NK-92 (cell line): ENCODE results near the gene RRN3.
"Not testable (repeated sequence)": the region's sequence is repeated elsewhere in the genome, so short reads cannot be mapped to it uniquely, and the experiment has no call there.

ENCODE experiments used
- DNase-seq: peaks from one replicate; lab custom pipeline; 2025; ENCODE audit not compliant: unreplicated experiment; lab: John Stamatoyannopoulos, UW

Gene RRN3, protein sequence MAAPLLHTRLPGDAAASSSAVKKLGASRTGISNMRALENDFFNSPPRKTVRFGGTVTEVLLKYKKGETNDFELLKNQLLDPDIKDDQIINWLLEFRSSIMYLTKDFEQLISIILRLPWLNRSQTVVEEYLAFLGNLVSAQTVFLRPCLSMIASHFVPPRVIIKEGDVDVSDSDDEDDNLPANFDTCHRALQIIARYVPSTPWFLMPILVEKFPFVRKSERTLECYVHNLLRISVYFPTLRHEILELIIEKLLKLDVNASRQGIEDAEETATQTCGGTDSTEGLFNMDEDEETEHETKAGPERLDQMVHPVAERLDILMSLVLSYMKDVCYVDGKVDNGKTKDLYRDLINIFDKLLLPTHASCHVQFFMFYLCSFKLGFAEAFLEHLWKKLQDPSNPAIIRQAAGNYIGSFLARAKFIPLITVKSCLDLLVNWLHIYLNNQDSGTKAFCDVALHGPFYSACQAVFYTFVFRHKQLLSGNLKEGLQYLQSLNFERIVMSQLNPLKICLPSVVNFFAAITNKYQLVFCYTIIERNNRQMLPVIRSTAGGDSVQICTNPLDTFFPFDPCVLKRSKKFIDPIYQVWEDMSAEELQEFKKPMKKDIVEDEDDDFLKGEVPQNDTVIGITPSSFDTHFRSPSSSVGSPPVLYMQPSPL

DNA sequence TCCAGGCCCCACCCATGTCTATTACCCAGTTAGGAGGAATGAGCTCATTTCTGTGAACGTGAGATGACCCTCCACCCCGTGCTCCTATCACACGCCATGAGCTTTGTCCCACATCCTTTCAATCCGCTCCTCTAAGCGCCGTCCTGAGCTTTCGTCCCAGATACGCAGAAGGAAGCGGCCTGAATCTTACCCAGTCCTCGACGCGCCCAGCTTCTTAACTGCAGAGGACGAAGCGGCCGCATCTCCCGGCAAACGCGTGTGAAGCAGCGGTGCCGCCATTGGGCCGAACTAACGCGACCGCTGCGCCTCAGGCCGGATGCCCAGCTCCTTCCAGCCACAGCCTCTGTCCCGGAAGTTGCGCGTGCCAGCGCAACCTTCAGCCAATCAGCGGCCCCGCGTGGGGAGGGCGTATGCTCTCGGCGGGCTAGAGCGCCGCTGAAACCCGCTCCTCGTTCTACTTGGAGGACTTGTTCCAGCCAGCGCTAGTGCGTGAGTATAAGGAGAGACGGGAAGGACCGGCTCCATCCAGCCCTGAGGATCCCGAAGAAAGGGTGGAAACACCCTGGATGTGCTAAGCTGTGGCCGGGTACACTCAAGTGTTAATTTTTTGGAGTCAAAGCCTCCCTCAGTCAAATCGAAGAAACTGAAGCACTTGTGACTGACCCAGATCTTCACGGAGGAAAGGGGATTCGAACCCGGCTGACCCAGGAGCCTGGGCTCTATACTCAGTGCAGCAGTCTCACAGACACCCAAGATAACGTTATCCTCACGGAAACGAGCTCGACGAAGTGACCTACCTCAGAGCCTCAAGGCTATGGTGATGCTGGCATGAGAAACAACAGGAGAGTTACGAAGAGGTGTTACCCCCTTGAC, at the start of gene RRN3:
Gene RRN3, minus strand, starts transcription at position 318 of the 873 bp plus-strand sequence. Its CDS starts 39 bp downstream, at position 279.
- DNase-seq: not testable (repeated sequence)

DNA sequence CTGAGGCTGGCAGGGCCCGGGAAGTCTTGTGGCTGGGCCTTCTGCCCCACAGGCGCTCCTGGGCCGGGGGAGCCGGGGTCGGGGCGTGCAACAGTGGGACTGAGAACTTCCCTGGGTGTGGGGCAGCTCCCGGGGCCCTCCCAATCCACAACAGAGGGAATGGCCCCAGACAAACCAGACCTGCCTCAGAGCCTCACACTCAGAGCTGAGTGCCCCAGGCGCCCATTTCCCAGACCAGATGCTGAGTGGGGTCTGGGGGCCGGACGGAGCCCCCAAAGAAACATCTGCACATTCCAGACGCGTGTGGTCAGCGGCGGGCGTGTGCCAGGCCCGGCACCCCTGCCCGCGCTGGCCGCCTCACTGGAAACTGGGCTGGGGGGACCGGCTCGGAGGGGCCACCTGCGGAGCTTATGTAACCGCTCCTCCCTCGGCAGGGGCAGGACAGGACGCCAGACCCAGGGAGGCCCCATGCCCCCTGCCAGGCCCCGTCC, 49.6 kb upstream of the RRN3 start:
- not testable (repeated sequence) for DNase-seq

DNA sequence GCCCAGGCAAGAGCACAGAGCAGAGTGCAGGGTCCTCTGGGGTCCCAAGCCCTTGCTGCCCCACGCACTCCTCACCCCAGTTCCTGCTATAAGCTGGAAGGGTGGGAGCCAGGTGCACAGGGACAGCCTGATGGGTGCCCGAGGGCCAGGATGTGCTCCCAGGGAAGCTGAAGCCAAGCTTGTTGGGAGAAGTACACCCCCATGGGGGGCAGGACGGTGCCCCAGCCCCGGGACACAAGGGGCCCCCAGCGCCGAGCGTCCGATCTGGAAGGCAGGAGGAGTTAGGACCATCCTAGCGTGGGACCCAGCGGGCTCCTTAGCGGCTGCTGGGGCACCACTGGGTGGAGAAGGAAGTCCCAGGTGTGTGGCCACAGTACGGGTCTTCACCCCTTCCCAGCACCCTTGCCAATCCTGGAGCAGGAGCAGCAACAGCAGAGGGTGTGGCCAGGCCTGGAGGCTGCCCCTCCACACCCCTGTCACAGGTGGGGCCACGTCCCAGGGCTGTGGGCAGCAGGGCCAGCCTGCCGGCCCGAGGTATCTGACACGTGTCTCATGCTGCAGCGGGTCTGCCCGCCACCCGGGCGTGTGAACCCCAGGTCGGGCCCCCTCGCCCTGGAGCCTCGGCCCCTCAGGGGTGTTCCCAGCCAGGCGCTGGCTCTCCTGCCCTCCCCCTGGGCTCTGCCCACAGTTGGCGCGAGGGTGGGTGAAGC, 49.0 kb upstream of the RRN3 start:
- DNase-seq: not testable (repeated sequence)

DNA sequence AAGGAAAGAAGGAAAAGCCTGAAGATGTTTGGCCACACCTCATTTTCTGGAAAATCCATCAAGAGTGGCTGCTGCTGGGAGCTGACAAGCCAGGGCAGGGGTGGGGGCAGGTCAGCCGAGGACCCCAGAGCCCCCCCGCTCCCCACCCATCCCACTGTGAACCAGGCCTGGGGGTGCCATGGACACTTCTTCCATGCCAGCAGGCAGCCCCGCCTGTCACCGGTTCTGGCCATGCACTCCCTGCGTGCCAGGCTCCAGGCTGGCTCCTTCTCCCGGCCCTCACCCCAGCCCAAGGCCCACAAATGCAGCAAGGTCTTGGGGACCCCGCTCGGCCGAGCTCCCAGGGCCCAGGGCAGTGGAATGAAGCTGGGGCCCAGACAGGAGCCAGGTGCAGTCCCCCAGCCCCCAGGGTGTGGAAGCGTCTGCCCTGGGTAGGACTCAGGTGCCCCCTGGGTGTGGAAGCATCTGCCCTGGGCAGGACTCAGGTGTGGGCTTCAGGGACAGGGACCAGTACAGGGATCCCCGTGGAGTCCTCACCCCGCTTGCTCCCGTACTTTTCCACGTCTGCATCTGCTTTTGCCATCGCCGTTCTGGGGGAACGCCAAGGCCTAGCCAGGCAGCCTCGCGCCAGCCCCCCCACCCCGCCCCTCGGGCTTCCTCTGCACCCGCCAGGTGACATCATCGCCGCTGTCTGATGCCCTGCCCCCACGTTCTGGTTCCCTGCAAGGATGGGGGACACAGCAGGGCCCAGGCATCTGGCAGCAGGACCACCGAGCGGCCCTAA, 48.2 kb upstream of the RRN3 start:
- not testable (repeated sequence) for DNase-seq

DNA sequence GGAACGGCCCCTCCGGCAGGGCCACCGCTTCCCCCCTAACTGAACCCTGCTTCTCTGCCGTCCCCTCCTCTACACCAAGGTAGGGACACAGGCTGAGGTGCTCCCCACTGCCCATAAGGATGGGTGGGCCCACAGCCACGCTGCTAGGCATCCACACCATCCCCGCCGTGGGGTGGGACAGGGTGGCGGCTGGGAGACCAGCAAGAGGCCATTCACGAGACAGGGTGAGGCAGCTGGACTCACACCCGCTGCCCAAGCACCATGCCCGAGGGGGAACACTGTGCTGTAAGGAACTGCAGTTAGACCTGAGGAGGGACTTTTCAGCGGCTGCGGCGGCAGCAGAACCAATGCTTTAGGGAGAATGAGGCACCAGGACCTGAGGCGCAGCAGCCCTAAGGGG, 47.5 kb upstream of the RRN3 start:
- DNase-seq: no peak

DNA sequence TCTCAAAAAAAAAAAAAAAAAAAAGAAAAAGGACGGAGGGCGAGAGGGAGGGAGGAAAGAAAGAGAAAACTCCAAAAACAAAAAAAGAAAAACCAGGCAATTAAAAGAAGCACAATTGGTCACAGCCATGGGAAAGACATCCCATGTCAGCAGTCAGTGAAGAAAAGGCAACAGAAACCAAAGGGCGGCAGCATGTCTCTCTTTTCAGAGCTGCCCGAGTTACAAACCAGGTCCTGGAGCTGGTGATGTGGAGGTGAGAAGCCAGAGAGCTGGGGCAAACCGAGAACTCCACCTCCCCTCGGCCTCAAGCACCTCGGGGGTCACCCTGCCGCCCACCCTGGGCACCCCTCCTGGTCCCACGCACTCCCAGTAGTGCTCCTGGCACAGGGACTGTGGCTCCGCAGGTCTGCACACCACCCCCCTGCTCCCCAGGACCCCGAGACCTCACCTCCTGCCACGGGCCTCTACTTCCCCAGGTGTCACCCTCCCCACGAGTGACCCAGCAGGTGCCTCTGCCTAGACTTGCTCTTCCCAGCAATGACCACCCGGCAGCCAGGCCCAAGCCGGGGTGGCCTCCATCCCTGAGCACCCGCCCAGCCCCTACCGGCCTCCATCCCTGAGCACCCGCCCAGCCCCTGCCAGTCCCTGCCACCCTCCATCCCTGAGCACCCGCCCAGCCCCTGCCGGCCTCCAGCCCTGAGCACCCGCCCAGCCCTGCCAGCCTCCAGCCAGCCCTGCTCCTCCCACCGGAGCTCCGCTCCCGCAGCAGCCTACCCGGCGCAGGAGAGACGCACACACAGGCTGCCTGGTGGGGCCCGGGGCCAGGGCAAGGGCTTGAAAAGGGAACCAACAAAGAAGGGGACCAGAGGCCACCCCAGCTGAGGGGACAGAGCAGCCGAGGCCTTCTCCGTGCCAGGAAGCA, 46.6 kb upstream of the RRN3 start:
- not testable (repeated sequence) for DNase-seq

DNA sequence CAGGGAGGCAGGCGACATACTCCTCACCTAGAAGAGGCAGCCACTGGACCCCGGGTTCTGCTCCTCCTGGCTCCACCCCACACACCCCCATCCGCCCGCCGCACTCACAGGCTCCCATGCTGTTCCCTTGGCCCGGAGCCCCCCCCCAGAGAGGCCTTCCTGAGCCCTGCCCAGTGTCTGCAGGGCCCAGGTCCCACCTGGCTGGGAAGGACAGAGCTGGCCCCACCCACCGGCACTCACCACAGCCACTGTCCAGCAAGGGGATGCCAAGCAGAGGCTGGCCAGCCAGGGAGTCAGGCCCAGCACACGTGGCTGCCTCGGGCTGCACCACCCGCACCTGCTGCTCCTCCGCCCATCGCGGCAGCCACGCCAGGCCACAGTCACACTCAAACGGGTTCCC, 43.4 kb upstream of the RRN3 start:
- DNase-seq: not testable (repeated sequence)

DNA sequence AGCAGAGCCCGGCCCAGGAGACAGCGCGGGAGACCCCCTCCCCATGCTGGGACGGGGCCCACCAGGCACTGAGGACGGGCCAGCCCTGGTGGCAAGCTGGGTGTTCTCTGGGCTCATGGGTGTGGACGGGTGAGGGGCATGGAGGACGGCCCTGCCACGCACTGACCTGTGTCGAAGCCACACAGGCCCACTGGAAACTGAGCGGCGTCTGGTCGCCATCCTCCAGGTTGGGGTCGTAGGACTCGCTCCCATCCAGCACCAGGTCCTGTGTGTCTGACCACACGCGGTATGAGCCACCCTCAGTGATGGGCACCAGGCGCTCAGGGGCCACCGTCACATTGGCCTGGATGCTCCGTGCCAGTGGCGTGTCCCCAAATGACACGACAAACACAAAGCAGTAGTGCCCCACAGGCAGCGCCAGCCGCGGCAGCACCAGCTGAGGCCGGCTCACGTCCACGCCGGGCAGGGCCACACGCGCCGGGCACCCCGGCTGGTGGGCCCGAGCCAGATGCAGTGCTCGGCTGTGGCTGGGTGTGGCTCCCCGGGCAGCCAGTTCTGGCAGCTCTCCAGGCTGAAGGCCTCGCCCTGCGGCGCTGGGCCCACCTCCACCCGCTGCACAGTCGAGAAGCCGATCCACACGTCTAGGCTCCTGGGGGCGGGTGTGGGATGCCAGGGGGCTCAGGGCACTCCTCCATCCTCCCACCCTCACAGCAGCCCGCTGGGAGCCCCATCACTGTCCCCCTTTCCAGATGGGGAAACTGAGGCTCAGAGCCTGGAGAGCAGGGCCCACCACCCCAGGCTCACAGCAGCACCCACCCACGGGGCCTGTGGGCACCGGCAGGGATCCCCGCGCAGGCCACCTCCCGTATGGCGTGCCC, 41.6 kb upstream of the RRN3 start:
- not testable (repeated sequence) for DNase-seq

DNA sequence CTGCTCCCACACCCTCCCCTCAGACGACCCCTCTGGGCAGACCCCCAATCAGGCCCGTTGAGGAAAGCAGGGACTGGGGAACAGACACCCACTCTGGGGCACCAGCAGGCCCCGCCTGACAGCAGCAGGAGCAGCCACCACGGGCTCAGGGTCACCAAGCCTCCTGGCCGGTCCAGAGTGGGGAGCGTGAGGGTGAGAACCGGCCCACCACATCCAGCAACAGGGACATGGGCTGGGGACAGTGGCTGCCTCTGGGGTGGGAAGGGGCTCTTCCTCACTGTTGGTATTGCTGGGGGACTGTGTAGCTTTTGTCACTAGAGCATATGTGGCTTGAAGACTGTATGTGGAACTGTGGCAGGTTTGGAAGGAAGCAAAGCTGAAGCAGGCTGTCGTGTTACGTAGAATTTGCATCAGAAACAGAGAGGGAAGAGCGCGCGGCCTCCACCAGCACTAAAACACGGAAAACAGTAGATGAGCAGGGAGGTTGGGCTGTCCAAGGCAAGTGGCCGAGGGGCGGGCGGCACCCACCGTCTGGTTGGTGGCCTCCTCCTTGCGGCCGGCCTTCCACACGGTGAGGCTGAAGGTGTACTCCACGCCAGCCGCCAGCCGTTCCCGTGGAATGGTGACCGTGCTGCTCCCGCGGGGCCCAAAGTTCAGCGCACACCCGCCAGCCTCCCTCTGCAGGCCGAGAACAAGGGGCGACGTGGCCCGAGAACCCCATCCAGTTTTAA, 40.8 kb upstream of the RRN3 start:
- not testable (repeated sequence) for DNase-seq

DNA sequence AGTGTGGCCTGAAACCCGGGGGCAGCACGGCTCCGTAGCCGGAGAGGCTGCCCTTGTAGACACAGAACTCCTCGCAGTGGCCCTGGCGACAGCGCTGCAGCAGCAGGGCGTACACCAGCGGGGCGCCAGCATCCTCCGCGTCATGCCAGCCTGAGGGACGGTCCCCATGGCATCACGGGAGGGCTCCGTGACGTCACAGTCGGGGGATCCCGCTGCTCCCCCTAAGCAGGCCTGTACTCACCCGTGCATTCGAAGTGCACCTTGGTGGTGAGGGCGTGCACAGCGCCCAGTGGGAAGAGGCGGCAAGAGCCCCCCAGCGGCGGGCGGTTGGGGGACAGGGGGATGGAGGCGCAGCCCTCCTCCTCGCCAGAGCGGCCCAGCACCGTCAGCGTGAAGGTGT, 39.5 kb upstream of the RRN3 start:
- not testable (repeated sequence) for DNase-seq

DNA sequence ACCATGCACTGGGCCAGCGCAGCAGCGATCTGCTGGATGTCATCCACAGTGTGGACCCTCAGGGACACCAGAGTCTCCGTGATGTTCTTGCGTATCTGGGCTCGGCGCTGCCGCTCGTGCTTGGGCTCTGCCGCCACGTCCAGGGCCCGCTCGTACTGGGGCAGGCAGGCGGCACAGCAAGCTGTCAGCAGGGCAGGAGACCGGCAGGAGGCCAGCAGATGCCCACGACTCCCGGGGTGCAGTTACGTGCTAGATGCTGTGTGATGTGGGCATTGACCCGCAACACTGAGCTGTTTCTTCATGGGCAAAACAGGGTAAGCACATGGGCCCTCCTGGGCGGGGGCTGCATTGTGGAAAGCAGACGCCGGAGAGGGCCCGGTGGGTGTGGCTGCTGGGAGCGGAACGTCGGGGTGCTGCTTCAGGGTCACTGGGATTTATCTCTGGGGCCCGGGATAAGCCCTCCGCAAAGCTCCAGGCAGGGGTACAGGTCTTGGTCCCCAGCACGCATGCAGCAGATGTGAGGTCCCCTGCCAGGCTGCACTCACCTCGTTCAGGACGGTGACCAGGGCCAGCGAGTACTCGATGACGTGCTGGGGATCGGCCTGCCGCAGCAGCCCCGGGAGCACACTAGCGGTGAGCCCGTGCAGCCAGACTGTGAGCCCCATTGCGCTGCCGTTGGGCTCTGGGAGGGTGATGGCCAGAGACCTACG, 38.8 kb upstream of the RRN3 start:
- DNase-seq: not testable (repeated sequence)

DNA sequence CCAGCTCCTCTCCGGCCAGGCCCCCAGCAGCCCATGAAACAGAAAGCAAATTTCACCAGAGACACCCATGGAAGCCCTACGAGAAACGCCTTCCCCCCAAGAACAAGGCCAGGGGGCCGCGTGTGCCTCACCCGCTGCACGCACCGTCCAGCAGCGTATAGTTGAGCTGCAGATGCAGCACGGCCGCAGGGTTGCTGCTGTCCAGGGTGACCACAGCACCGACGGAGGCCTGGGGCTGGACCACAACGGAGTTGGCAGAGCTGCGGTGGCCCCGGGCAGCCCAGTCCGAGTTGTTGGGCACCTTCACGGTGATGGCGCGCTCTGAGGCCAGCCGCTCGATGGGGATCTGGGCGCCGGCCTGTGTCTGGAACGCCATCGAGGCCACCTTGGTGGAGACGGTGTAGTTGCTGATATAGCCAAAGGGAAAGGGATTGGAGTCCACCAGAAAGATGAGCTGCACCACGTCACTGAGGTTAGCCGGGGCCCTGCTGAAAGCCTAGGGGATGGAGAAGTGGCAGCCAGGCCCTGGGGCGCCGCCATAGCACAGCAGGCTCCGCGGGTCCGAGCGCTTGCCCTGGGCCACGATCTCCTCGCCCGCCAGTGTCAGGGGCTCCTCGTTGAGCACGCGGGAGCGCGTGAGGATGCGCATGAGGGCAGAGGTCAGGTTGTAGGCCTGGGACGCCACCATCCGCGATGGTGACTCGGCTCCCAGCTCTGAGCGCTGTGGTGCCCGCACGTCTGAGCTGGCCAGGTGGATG, 37.0 kb upstream of the RRN3 start:
- DNase-seq: not testable (repeated sequence)

DNA sequence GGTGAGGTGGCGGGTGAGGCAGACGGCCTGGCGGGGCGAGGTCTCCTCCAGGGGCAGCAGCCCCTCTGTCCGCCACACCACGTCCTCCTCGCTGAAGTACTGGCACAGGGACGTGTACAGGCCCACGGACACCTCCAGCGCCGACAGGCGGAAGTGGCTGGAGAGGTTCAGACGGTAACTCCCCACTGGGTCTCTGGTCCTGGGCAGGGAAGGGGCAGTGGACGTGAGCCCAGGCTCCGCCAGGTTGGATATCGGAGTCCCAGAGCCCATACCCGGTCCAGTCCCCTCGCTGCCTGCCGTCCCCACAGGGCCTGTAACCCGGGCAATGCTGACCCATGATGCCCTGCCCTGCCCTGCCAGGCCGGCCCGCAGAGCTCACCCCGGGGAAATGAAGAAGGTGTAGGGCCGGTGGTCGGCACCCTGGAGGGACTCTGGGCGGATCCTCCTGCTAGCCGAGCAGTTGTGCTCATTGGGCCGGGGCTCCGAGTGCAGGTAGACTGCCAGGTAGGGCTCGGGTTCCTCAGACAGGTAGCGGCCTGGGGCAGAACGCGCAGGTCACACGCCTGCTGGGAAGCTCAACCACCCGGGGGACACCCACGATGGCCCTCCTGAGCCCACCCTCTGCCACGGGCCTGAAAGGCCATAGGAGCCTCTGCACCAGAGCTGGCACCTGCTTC, 36.3 kb upstream of the RRN3 start:
- DNase-seq: not testable (repeated sequence)

DNA sequence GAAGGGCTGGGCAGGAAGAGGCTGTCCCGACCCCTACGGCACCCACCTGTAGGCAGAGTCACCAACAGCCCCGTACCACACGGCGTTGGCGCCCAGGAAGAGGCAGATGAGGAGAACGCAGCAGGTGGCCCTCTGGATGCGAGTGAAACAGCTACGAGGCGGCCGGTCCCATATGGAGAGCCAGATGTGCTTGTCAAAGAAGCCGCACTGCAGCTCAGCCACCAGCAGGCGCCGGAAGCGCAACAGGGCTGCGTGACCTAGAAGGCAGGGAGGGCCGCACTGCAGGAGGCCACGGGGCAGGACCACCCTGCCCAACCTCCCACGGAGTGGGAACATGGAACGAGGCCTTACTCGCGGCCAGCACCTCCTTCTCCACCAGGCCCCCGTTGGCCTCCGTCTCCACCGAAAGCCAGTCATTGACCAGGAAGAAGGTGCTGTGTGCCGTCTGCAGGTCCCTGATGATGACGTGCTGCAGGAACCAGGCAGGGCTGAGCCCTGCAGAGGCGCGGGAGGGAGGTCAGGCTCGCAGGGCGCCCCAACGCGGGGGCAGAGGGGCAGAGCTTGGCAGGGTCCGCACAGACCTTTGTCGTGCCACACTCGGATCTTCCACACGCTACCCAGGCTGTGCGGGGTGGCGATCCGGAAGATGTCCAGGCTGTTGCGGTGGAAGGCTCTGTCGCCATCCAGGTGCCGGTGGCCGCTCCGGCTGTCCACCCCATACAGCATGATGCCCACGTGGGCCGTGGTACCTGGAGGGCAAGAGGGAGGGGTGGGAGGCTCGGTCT, 33.8 kb upstream of the RRN3 start:
- not testable (repeated sequence) for DNase-seq
